Measurements from ENCODE around the gene PRR19. TPM values are rescaled to one million over a fixed set of nuclear protein-coding genes. Genes with fewer than 3 reads are reported as not detected.

Gene PRR19
- total and polyA plus RNA-seq, 7 donors: 0.17 to 0.73 (median 0.51) TPM; not detected in 2

DNA sequence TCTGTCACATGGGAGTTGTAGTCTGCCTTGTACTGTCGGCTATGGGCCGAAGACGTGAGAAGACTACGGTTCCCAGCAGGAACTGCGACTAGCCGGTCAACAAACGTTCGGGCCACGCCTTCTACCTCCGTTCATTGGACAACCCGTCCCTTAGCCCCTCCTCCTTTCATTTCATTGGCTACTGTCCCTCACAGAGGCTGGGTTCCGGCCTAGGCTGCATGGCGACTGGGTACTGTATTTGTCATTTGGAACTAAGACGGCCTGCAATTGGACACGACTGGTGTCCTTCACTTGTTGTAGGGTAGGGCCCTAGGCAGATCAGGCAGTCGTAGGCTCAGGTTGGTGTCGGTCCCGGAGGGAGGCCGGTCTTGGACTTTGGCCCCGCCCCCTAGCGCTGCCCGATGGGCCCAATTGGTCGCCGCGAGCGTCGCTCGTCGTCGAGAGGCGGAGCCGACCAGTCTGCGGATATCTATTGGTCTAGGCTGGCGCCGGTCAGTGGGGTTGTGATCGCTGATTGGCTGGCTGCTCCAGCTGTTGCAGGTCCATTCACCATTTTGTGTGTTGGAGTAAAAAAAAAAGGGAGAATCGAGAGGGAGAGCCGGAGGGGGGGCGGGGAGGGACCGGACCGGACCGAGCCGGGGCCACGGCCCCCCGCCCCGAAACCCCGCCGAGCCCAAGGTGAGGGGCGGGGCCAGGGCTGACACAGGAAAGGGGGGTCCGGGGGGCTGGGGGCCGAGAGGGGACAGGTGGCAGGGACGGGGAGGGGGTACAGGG lies 33.0 kb upstream of the PRR19 start, which contains the start of gene CIC:
CIC (plus strand) TSS at position 549 of the 774 bp plus-strand sequence. CDS start 2,532 bp downstream, outside the sequence.
- Histone ChIP-seq H3K27ac (peak within 1 kb of the TSS; percentile 100), H3K4me1 (peaks cover 29% of the 10 kb centered on the region), H3K27me3 (ENCODE audit: insufficient read depth in 3 of 3, low read length in 2 of 3) (no peaks in the 10 kb centered on the region), H3K9me3 (no peaks in the 10 kb centered on the region), H3K36me3 (ENCODE audit: insufficient read depth in 1 of 2, low read depth in 1 of 2) (peaks cover 4 to 22% of the 10 kb centered on the region in 2 donors), H3K4me3 (peak within 1 kb of the TSS; percentile 88)
- WGBS, 3 donors: 1% methylated on average over 47 to 52 of the region's 52 CpGs
- ATAC-seq: peak; percentile 83 to 90 (median 85)
- DNase-seq: peak; percentile 99 to 100
- intact Hi-C loops (cut with DNase I): no loop called here
- TF ChIP-seq, protein P1, sequence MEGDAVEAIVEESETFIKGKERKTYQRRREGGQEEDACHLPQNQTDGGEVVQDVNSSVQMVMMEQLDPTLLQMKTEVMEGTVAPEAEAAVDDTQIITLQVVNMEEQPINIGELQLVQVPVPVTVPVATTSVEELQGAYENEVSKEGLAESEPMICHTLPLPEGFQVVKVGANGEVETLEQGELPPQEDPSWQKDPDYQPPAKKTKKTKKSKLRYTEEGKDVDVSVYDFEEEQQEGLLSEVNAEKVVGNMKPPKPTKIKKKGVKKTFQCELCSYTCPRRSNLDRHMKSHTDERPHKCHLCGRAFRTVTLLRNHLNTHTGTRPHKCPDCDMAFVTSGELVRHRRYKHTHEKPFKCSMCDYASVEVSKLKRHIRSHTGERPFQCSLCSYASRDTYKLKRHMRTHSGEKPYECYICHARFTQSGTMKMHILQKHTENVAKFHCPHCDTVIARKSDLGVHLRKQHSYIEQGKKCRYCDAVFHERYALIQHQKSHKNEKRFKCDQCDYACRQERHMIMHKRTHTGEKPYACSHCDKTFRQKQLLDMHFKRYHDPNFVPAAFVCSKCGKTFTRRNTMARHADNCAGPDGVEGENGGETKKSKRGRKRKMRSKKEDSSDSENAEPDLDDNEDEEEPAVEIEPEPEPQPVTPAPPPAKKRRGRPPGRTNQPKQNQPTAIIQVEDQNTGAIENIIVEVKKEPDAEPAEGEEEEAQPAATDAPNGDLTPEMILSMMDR (IDR thresholded peaks at IDR 0.05): no peak

GRCh38 chr19:42269478-42270345 lies 32.2 kb upstream of the PRR19 start:
- DNase-seq (peak; percentile 25 to 56), ATAC-seq (no peak)
- Histone ChIP-seq H3K36me3 (ENCODE audit: insufficient read depth in 1 of 2, low read depth in 1 of 2) (peaks cover 4 to 31% of the 10 kb centered on the region in 2 donors), H3K27ac (peak overlapping the region; percentile 98), H3K27me3 (ENCODE audit: insufficient read depth in 3 of 3, low read length in 2 of 3) (no peaks in the 10 kb centered on the region), H3K4me1 (peaks cover 32% of the 10 kb centered on the region), H3K9me3 (no peaks in the 10 kb centered on the region), H3K4me3 (peak overlapping the region; percentile 81)
- WGBS, 3 donors: 19 to 31% (median 19%) methylated on average over 10 of the region's 10 CpGs
- TF ChIP-seq, protein P1 (IDR thresholded peaks at IDR 0.05): no peak
- intact Hi-C loops (cut with DNase I): no loop called here

GRCh38 chr19:42270346-42271044 lies 31.4 kb upstream of the PRR19 start:
- ATAC-seq: peak in 3 of 4 donors; percentile 12 to 26 (median 14)
- peak; percentile 56 to 82 for DNase-seq
- H3K27me3 ChIP-seq (ENCODE audit: insufficient read depth in 3 of 3, low read length in 2 of 3): no peaks in the 10 kb centered on the region
- peak overlapping the region; percentile 98 for H3K27ac ChIP-seq
- no peaks in the 10 kb centered on the region for H3K9me3 ChIP-seq
- TF ChIP-seq, protein P1 (IDR thresholded peaks at IDR 0.05): no peak
- peaks cover 4 to 38% of the 10 kb centered on the region in 2 donors for H3K36me3 ChIP-seq (ENCODE audit: insufficient read depth in 1 of 2, low read depth in 1 of 2)
- peak overlapping the region; percentile 81 for H3K4me3 ChIP-seq
- H3K4me1 ChIP-seq: peaks cover 40% of the 10 kb centered on the region
- intact Hi-C loops (cut with DNase I): no loop called here
- WGBS, 3 donors: 8 to 12% (median 11%) methylated on average over 18 of the region's 18 CpGs

DNA sequence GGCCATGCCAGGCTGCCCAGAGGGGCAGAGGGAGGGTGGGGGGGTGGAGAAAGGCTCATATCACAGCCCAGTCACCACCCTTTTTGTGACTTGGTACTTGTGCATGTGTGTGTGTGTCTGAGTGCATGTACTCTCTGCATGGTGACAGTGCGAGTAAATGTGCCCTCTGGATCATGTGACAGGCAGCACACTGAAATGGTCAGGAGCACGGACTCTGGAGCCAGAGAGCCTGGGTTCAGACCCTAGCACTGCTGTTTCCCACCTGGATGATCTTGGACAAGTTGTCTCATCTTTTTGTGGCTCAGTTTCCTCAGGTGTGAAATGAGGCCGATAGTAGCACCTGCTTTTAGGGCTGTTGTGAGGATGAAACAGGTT lies 30.9 kb upstream of the PRR19 start:
- 22 to 41% (median 33%) methylated on average over 3 of the region's 3 CpGs for WGBS, 3 donors
- H3K27ac ChIP-seq: peak overlapping the region; percentile 98
- ATAC-seq (peak in 2 of 4 donors; percentile 3 to 14), DNase-seq (no peak)
- TF ChIP-seq, protein P1 (IDR thresholded peaks at IDR 0.05): no peak
- intact Hi-C loops (cut with DNase I): no loop called here
- H3K4me3 ChIP-seq: peak overlapping the region; percentile 81
- H3K27me3 ChIP-seq (ENCODE audit: insufficient read depth in 3 of 3, low read length in 2 of 3): no peaks in the 10 kb centered on the region
- H3K36me3 ChIP-seq (ENCODE audit: insufficient read depth in 1 of 2, low read depth in 1 of 2): peaks cover 4 to 40% of the 10 kb centered on the region in 2 donors
- H3K9me3 ChIP-seq: no peaks in the 10 kb centered on the region
- peaks cover 46% of the 10 kb centered on the region for H3K4me1 ChIP-seq
